Smooth muscle cell of bladder (primary cell): ENCODE measurements around the gene CCNO. TPM values are rescaled to one million over a fixed set of nuclear protein-coding genes. Genes with fewer than 3 reads are reported as not detected.

Experiments
- total RNA-seq: library from RNA; depleted of rRNA; stranded (reverse); fragments of >200 nt; gene quantifications from 2 replicates; pipeline ENCODE4 v1.2.3, GENCODE V29; 2014

Gene CCNO
- not detected in 2 replicates for total RNA-seq

GRCh38 chr5:55232985-55233928, at the start of gene CCNO:
TSS of gene CCNO (minus strand) at chr5:55233608. CDS start at chr5:55233523, 85 bp downstream.

GRCh38 chr5:55226934-55227663, 6.3 kb downstream of the CCNO start, which contains the start of gene MCIDAS:
TSS of gene MCIDAS (minus strand) at chr5:55227315. CDS start at chr5:55227138, 177 bp downstream.

Other genes with a start within 250 kb of the CCNO start
- gene ESM1, start 248.0 kb downstream of the CCNO start, total RNA-seq, result 0.57 and 3.3 TPM in 2 replicates
- gene GZMK, start 209.4 kb downstream of the CCNO start, total RNA-seq, result not detected in 2 replicates
- gene GZMA, start 131.0 kb downstream of the CCNO start, total RNA-seq, result not detected in 2 replicates
- 105 and 131 TPM in 2 replicates for gene GPX8, start 73.4 kb downstream of the CCNO start, total RNA-seq
- gene CDC20B, start 60.4 kb downstream of the CCNO start, total RNA-seq, result under 0.01 TPM in 1 of 2 replicates, not detected in the other
- not detected in 2 replicates for gene MCIDAS, start 6.3 kb downstream of the CCNO start, total RNA-seq
- gene DHX29, start 74.1 kb upstream of the CCNO start, total RNA-seq, result 28.7 and 33.7 TPM in 2 replicates
- 71.0 and 88.0 TPM in 2 replicates for gene MTREX, start 74.4 kb upstream of the CCNO start, total RNA-seq